Fibroblast of peridontal ligament (primary cell): ENCODE results near the gene HEATR1.
A peak's percentile ranks its signal among the peaks of the same experiment; 100 is the strongest.
"Not testable (repeated sequence)": the region's sequence is repeated elsewhere in the genome, so short reads cannot be mapped to it uniquely, and the experiment has no call there.

Source experiments
- DNase-seq: peaks from one replicate; pipeline ENCODE4 v3.0.0-alpha.2; 2010; ENCODE audit errors: extremely low read depth

HEATR1 gene

GRCh38 chr1:236603991-236604904 is at the start of gene HEATR1:
Gene HEATR1 (minus strand): TSS chr1:236604516. CDS start chr1:236604095, 421 bp downstream.
- DNase-seq, result peak; percentile 94

GRCh38 chr1:236645016-236645680 is 40.8 kb upstream of the HEATR1 start:
- DNase-seq, result no peak

DNA sequence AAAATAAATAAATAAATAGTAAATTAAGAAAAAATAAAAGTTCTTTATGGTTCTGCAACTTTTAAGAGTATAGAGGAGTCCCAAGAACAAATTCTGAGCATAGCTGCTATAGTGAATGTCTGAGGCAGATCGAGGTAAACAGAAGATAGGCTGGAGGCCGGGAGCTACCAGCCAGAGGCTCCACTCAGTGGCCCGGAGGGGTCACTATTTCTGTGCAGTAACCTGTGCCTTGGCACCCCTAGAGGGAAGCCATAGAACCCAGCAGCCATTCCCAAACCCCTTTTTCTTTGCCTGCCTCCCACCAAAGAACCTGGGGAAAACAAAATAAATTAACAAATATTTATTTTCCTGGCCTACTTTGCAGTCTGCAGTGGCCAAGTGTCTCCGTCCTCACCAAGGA is 38.4 kb upstream of the HEATR1 start:
- no peak for DNase-seq

DNA sequence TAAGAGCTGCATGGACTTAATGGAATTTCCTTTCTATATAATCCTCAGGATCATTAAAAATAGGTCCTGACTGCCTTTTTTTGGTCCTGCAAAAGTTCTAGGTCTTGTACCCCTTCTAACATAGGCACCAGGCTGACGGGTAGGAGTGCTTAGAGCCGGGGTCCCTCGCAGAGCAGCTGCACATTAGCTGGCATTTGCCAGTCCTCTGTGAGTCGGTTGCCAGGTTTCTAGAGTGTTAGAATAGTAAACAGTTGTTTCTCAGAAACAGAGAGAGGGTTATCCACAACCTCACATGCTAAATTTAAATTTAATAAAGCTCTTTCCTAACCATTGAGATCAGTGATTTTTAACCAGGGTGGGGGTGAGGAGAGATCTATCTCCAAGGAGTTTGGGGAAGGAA is 35.4 kb upstream of the HEATR1 start:
- DNase-seq, result no peak

GRCh38 chr1:236638945-236639344 is 34.6 kb upstream of the HEATR1 start:
- no peak for DNase-seq

- no peak for DNase-seq
Measured at GRCh38 chr1:236636017-236636416, 31.7 kb upstream of the HEATR1 start.

GRCh38 chr1:236627727-236628408 is 23.6 kb upstream of the HEATR1 start:
- no peak for DNase-seq

GRCh38 chr1:236623371-236624166 is 19.3 kb upstream of the HEATR1 start:
- no peak for DNase-seq

DNA sequence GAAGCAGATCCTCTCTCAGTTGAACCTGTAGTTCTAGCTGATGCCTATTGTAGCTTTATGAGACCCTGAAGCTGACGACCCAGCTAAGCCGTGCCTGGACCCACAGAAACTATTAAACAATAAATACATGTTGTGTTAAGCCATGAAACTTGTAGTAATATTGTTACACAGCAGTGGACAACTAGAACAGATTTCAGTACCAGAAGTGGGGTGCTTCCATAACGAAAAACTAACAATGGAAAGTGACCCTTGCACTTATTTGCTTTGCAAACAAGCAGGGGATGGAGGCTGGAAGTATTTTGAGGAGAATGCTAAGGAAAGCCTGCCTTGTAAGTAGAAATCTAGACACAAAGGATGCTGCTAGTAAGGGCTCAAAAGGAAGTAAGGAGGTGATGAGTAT is 18.1 kb upstream of the HEATR1 start:
- DNase-seq, result no peak

DNA sequence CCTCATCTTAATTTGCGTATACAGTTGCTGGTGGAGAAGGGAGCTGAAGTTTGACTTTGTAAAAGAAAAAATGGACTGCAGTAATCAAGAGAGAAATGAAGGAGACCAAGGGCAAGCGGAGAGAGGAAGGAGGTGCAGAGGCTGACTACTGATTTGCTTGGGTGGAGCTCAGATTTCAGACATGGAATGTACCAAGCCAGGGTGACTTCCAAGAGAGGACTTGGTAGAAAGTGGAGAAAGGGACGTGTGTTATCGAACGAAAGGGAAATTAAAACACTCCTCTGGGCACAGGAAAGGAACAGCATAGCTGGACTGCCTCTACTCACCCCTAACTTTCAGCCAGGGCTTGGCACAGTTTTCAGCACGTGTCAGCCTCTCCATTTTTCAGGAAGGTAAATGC is 15.1 kb upstream of the HEATR1 start:
- peak; percentile 34 for DNase-seq

- DNase-seq, result peak; percentile 6
Measured at GRCh38 chr1:236618507-236618906, 14.2 kb upstream of the HEATR1 start.

GRCh38 chr1:236615399-236616148 is 11.3 kb upstream of the HEATR1 start:
- DNase-seq, result no peak

DNA sequence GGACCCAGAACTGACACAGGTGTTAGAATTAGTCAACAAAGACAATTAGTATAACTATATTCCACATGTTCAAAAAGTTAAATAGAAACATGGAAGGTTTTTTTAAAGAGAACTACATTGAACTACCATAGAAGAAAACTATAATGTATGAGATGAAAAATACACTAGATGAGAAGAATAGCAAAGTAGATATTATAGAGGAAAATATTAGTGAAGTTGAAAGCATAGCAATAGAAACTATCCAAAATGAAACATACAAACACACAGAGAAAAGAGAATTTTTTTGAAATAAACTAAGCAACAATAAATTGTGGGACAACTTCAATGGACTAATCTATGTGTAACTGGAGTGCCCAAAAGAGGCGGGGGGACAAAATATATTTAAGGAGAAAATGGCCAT is 8.0 kb upstream of the HEATR1 start:
- no peak for DNase-seq

DNA sequence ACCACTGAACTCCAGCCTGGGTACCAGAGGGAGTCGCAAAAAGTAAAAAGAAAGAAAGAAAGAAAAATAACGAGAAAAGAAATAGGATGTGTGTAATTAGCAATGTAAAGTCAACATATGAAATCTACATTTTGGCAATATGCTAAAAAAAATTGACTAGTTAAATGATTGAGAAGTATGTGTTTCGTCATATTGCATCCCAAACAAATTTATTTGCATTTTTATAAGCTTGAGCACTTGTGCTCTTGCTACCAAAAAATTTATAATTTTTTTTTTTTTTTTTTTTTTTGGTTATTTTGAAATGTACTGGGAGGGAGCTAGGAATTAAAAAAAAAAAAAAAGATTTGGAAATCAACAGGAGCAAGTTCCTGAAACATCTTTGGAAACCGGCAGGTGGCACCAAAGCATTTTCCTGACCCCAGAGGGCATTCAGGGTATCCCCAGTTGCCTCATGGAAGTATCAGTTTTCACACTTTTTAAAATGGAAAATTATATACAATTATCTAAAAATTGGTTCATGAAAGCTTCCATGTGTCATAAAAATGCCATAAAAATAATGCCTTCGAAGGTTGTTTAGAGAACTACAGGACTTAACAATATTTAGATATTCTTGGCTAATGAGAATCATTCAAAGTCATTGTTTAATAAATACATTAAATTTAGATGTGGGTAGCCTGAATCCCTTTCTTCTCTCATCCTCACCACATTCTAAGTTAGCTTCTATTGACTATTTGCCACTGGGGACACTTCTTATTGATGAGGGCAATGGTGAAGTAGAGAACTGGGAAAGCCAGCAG is 4.8 kb upstream of the HEATR1 start:
- peak; percentile 68 for DNase-seq

DNA sequence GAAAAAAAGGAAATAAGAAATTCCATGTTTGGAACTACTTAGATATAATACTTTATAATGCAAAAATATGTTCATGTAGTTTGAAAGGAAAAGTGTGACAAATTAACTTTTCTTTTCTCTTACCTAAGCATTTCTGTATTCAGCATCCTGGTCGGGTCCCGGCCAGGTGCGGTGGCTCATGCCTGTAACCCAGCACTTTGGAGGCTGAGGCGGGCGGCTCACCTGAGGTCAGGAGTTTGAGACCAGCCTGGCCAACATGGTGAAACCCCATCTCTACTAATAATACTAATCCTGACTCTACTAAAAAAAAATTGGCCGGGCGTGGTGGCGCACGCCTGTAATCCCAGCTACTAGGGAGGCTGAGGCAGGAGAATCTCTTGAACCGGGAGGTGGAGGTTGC is 3.3 kb upstream of the HEATR1 start:
- not testable (repeated sequence) for DNase-seq

- DNase-seq, result no peak
Measured at GRCh38 chr1:236604905-236605806, 840 bp upstream of the HEATR1 start.

GRCh38 chr1:236602171-236602570 is 2.1 kb downstream of the HEATR1 start:
- DNase-seq, result no peak

DNA sequence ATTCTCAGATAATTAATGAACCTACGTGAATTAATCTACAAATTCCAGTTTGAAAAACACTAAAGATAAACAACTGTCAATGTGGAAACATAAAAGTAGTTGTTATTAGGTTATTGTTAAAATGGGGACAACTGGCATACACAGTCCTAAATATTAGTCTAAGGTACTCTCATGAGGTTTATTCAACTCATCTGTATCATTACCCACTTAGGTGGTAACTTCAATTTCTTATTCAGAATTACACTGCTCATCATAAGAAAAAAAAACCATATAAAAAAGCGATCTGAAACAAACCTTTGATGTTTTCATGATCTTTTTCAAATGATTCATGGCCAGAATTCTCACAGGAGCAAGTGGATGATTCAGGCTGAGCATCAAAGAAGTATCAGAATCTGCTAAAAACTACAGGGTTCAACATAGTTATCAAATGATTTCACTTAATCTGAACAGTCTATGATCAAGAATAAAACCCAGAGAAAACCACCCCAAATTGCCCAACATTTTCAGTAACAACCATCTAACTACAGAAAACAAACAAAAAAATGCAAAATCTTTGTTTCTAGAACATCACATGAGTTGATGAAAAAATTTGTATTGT is 13.7 kb downstream of the HEATR1 start:
- DNase-seq, result no peak

GRCh38 chr1:236589531-236589930 is 14.8 kb downstream of the HEATR1 start:
- DNase-seq, result no peak
